Astrocyte of the spinal cord (primary cell): ENCODE measurements around the gene G3BP2.

ENCODE experiments used
- DNase-seq: peaks from one replicate; pipeline ENCODE4 v3.0.0; 2011; ENCODE audit warnings: low read depth, low spot score
- H3K4me3 ChIP-seq: 2 replicates; pipeline ENCODE4 v1.5.1; 2011; ENCODE audit warnings: low read depth, mild to moderate bottlenecking, low read length, moderate library complexity
- in situ Hi-C: cut with HindIII; loops from 2 replicates; pipeline ENCODE4 v1.10.0; 2017; ENCODE audit warnings: low sequenced_read_pairs
- TF ChIP-seq, protein P1 (sequence below): IDR thresholded peaks from 2 replicates; pipeline ENCODE4 v1.5.1; 2012; ENCODE audit warnings: low read depth, mild to moderate bottlenecking, low read length, inconsistent platforms

Gene G3BP2

DNA sequence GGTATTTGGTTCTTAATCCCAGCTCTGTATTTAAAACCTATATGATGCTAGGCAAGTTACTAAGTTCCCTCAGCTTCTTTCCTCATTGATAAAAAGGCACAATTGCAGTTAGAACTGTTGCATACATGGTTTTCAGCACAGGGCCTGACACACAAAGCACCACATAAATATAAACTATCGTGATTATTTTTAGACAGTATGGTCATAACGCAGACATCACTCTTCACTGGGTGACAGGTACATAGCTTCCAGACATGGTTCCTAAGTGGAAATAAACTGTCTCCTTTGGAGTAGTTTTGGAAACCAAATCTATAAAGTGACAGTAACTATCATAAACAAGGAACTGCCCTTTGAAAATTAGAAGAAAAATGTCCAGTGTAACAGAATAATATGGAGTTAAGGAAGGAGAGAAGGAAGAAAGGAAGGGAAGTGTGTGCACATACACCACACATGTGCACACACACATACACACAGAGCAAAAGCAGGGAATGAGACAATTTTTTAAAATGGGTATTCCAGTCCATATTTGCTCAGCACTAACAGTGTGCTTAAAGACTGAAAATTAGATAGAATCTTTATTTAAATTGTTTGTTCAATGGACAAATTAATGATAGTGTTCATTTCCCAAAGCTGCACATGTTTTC is 12.5 kb upstream of the G3BP2 start:
- no peak for DNase-seq
- no peak overlapping the region for H3K4me3 ChIP-seq
- in situ Hi-C loops = no loop called here
- TF ChIP-seq, protein P1, sequence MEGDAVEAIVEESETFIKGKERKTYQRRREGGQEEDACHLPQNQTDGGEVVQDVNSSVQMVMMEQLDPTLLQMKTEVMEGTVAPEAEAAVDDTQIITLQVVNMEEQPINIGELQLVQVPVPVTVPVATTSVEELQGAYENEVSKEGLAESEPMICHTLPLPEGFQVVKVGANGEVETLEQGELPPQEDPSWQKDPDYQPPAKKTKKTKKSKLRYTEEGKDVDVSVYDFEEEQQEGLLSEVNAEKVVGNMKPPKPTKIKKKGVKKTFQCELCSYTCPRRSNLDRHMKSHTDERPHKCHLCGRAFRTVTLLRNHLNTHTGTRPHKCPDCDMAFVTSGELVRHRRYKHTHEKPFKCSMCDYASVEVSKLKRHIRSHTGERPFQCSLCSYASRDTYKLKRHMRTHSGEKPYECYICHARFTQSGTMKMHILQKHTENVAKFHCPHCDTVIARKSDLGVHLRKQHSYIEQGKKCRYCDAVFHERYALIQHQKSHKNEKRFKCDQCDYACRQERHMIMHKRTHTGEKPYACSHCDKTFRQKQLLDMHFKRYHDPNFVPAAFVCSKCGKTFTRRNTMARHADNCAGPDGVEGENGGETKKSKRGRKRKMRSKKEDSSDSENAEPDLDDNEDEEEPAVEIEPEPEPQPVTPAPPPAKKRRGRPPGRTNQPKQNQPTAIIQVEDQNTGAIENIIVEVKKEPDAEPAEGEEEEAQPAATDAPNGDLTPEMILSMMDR = no peak

GRCh38 chr4:75683482-75684155 is 10.4 kb upstream of the G3BP2 start:
- in situ Hi-C loops = no loop called here
- TF ChIP-seq, protein P1 = no peak
- DNase-seq = no peak
- H3K4me3 ChIP-seq = no peak overlapping the region

- no peak overlapping the region for H3K4me3 ChIP-seq
- in situ Hi-C loops = no loop called here
- DNase-seq = no peak
- TF ChIP-seq, protein P1 = no peak
Measured at GRCh38 chr4:75679876-75680575, 6.8 kb upstream of the G3BP2 start.

DNA sequence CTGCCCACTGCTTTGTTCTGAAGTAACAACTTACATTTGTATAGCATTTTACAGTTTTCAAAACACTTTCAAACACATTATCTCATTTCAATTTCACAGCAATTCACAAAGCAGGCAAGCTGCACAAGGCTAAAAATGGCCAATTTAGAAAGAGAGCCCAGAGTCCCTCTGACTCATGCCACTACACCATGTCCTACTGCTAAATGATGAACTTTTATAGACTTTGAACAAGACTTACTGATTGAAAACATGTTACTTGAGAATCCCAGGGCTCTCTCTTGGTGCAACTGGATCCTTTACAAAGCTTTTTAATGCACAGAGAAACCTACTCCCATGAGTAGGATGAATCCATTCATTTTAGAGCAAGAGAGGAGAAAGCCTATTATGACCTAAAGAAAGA is 5.8 kb upstream of the G3BP2 start:
- TF ChIP-seq, protein P1 = no peak
- no peak for DNase-seq
- in situ Hi-C loops = no loop called here
- no peak overlapping the region for H3K4me3 ChIP-seq

- H3K4me3 ChIP-seq = no peak overlapping the region
- TF ChIP-seq, protein P1 = no peak
- in situ Hi-C loops = no loop called here
- DNase-seq = no peak
Measured at GRCh38 chr4:75678473-75678872, 5.3 kb upstream of the G3BP2 start.

DNA sequence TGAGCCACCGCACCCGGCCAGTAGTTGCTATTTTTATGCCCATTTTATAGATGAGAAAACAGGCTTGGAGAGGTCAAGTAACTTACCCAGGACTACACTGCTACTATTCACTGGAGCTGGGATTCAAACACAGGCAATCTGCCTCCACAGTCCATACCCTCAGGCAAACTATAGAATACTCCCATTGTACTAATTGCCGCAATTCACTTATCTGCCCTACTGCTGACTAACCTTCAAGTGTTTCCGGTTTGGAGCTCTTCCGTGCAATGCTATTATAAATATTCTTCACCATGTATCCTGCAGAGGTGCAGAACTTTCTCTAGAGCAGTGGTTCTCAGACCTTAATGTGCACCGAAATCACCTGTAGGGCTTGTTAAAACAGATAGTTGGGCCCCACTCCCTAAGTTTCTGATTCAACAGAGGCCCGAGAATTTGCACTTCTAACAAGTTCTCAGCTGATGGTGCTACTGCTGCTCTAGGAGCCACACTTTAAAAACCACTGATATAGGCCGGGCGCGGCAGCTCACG is 1.9 kb upstream of the G3BP2 start:
- in situ Hi-C loops = no loop called here
- DNase-seq = no peak
- no peak overlapping the region for H3K4me3 ChIP-seq
- TF ChIP-seq, protein P1 = no peak
